Sigmoid colon (tissue), 7 donors: ENCODE data around the gene ECSCR. TPM values are rescaled to one million over a fixed set of nuclear protein-coding genes. Genes with fewer than 3 reads are reported as not detected.

Source experiments
- DNase-seq: peaks from one replicate; pipeline ENCODE4 v3.0.0-alpha.2; 2019
- H3K27ac ChIP-seq, 4 donors: fragments of 200-600 bp; sonication (generic); one replicate each; pipeline ENCODE4 v1.5.1; 2016 to 2019; ENCODE audit warnings: mild to moderate bottlenecking in 1 of 4
- H3K27me3 ChIP-seq, 3 donors: fragments of 200-600 bp; sonication (generic); one replicate each; pipeline ENCODE4 v1.5.1; 2019; ENCODE audit warnings: mild to moderate bottlenecking in 1 of 3
- H3K36me3 ChIP-seq, 4 donors: fragments of 200-600 bp; sonication (generic); one replicate each; pipeline ENCODE4 v1.5.1; 2016 to 2019
- H3K4me1 ChIP-seq, 4 donors: fragments of 200-600 bp; sonication (generic); one replicate each; pipeline ENCODE4 v1.5.1; 2017 to 2019
- H3K4me3 ChIP-seq, 4 donors: fragments of 200-600 bp; sonication (generic); one replicate each; pipeline ENCODE4 v1.5.1; 2017 to 2019; ENCODE audit warnings: mild to moderate bottlenecking in 2 of 4, moderate library complexity in 1 of 4
- H3K9me3 ChIP-seq, 4 donors: fragments of 200-600 bp in 3 of 4; sonication (generic) in 3 of 4; one replicate each; pipeline versions ENCODE4 v1.5.1 to v1.6.1; 2013 to 2019
- EP300 ChIP-seq, 4 donors: sonication (generic); formaldehyde crosslinking; IDR thresholded peaks; one replicate each; pipeline ENCODE4 v1.6.1; 2017; ENCODE audit warnings: antibody characterized with exemption in 4 of 4
- POLR2A ChIP-seq, 2 donors: fragments of 450-650 bp; IDR thresholded peaks; one replicate each; pipeline ENCODE4 v1.6.1; 2016; ENCODE audit warnings: antibody characterized with exemption in 2 of 2, mild to moderate bottlenecking in 2 of 2, moderate library complexity in 2 of 2
- POLR2AphosphoS5 ChIP-seq, 4 donors: sonication (generic); formaldehyde crosslinking; IDR thresholded peaks; one replicate each; pipeline ENCODE4 v1.6.1; 2017; ENCODE audit warnings: antibody characterized with exemption in 4 of 4
- WGBS, 2 donors: extraction: QIAGEN DNeasy Blood & Tissue Kit; methylation state at CpG; one replicate each; pipeline ENCODE4 v1.1.7; 2013; 5-methylcytosine and 5-hydroxymethylcytosine counted together
- intact Hi-C: fragments of 100-400 bp; cut with DNase I; formaldehyde crosslinking; loops from one replicate; pipeline ENCODE4 v1.15.1; 2023
- polyA plus RNA-seq, 3 donors: library from polyadenylated mRNA; stranded (reverse); fragments of 200-250 nt; gene quantifications; one replicate each; pipeline ENCODE4 v1.2.3, GENCODE V29; 2013
- total RNA-seq, 4 donors: library from RNA; depleted of rRNA; stranded (reverse); fragments of >200 nt; gene quantifications; one replicate each; pipeline ENCODE4 v1.1.0, GENCODE V29; 2016
- TF ChIP-seq, protein P1 (sequence below), 4 experiments: fragments of 450-650 bp in 3 of 4; fragments of 200-600 bp in 1 of 4; IDR thresholded peaks; one replicate each; pipeline ENCODE4 v1.5.1; 2016 to 2019; ENCODE audit warnings: antibody characterized with exemption in 4 of 4, mild to moderate bottlenecking in 3 of 4, moderate library complexity in 2 of 4
- donor health status: healthy with polysubstance abuse.
- donor health status: Bipolar disorder and iron deficiency.
- donor health status: healthy.

ECSCR gene
- total and polyA plus RNA-seq, 7 donors: 2.5 to 16.6 (median 13.7) TPM

DNA sequence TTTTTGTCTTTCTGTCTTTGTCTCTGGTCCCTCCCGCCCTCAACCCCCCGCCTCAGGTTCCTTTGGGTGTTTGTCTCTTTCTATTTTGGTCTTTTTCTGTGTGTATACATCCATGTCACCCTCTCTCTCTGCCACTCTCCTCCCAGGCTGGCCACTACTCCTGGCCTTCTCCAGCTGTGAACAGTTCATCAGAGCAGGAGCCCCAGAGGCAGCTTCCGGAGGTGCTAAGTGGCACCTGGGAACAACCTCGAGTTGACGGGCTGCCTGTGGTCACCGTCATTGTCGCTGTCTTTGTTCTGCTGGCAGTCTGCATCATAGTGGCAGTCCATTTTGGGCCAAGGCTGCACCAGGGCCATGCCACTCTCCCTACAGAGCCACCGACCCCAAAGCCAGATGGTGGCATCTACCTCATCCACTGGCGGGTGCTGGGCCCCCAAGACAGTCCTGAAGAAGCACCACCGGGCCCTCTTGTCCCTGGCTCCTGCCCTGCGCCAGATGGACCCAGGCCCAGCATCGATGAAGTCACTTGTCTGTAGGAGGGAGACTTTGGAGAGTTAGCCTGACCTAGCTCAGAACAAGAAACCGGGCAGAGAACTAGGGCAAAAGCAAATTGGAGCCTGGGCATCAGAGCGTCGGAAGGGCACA, 10.0 kb upstream of the ECSCR start:
- WGBS, 2 donors: 83 to 91% methylated on average over 15 of the region's 15 CpGs
- no peaks in the 10 kb centered on the region for H3K4me1 ChIP-seq
- peak overlapping the region in 1 of 4 donors; percentile 63 for H3K27ac ChIP-seq
- H3K27me3 ChIP-seq: no peaks in the 10 kb centered on the region
- H3K9me3 ChIP-seq: no peaks in the 10 kb centered on the region
- no peak for DNase-seq
- intact Hi-C loops: no loop called here
- no peak overlapping the region for H3K4me3 ChIP-seq
- TF ChIP-seq POLR2AphosphoS5 (IDR thresholded peaks at IDR 0.05): no peak
- TF ChIP-seq, protein P1, sequence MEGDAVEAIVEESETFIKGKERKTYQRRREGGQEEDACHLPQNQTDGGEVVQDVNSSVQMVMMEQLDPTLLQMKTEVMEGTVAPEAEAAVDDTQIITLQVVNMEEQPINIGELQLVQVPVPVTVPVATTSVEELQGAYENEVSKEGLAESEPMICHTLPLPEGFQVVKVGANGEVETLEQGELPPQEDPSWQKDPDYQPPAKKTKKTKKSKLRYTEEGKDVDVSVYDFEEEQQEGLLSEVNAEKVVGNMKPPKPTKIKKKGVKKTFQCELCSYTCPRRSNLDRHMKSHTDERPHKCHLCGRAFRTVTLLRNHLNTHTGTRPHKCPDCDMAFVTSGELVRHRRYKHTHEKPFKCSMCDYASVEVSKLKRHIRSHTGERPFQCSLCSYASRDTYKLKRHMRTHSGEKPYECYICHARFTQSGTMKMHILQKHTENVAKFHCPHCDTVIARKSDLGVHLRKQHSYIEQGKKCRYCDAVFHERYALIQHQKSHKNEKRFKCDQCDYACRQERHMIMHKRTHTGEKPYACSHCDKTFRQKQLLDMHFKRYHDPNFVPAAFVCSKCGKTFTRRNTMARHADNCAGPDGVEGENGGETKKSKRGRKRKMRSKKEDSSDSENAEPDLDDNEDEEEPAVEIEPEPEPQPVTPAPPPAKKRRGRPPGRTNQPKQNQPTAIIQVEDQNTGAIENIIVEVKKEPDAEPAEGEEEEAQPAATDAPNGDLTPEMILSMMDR (IDR thresholded peaks at IDR 0.05): no peak
- no peak for TF ChIP-seq EP300 (IDR thresholded peaks at IDR 0.05)
- TF ChIP-seq POLR2A (IDR thresholded peaks at IDR 0.05): no peak
- H3K36me3 ChIP-seq: peaks cover 0 to 12% (median 2%) of the 10 kb centered on the region in 4 donors

DNA sequence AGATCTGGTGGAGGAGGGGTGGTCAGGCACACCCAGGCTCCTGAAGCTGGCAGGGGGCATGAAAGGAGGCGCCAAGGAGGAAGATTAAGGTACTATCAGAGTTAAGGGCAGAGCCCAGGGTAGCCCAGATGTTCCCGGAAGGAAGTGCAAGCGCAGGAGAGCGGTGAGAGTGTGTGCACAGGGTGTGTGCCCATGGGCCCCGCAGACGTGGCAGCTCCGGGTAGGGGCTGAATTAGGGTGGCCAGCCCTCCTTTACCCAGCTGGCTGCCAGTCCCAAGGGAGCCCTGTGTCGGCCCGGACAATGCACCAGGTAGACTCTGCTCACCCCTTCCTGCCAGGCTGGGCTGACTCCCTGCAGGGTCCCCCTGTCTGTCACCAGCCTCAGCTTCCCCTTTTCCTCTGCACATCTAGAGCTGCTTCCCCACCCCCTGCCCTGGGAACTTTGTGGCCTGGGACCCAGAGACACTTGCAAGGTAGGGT, 8.3 kb upstream of the ECSCR start, which contains the start of gene SMIM33:
Gene SMIM33 (plus strand): TSS at position 184 of the 480 bp plus-strand sequence. CDS start 118 bp downstream, at position 302.
- Histone ChIP-seq H3K27ac (no peak within 1 kb of the TSS), H3K4me1 (no peaks in the 10 kb centered on the region), H3K36me3 (peaks cover 0 to 1% (median 0%) of the 10 kb centered on the region in 4 donors), H3K4me3 (no peak within 1 kb of the TSS), H3K9me3 (no peaks in the 10 kb centered on the region), H3K27me3 (no peaks in the 10 kb centered on the region)
- no peak for DNase-seq
- TF ChIP-seq EP300 (IDR thresholded peaks at IDR 0.05) (no peak), POLR2AphosphoS5 (IDR thresholded peaks at IDR 0.05) (no peak), POLR2A (IDR thresholded peaks at IDR 0.05) (no peak)
- TF ChIP-seq, protein P1 (IDR thresholded peaks at IDR 0.05): no peak
- WGBS, 2 donors: 7 to 29% methylated on average over 9 of the region's 9 CpGs
- intact Hi-C loops: no loop called here

DNA sequence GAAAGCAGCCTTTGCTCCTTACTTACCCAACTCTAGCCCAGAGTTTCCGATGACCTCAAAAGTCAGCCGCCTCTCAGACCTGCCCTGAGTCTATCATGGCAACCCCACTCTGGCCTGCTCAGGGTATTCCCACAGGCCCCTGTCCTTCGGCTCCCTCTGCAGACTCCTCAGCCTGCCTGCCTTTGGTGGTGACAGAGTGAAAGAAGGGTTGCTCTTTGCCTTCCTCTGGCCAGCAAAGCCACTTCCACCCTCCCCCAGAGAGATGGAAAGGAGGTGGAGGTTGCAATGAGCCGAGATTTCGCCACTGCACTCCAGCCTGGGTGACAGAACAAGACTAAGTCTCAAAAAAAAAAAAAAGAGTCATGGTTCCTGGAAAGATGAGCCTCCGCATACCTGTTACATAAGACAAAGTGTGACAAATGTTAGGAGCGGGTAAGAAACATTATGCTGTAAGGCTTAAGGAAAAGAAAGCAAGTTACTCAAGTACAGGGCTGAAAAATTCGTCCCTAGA, 5.9 kb upstream of the ECSCR start:
- TF ChIP-seq EP300 (IDR thresholded peaks at IDR 0.05) (no peak), POLR2AphosphoS5 (IDR thresholded peaks at IDR 0.05) (no peak), POLR2A (IDR thresholded peaks at IDR 0.05) (no peak)
- TF ChIP-seq, protein P1 (IDR thresholded peaks at IDR 0.05): no peak
- Histone ChIP-seq H3K4me1 (no peaks in the 10 kb centered on the region), H3K27ac (no peak overlapping the region), H3K4me3 (no peak overlapping the region), H3K27me3 (no peaks in the 10 kb centered on the region), H3K36me3 (no peaks in the 10 kb centered on the region), H3K9me3 (no peaks in the 10 kb centered on the region)
- WGBS, 2 donors: 67 to 79% methylated on average over 8 of the region's 8 CpGs
- intact Hi-C loops: no loop called here
- no peak for DNase-seq

DNA sequence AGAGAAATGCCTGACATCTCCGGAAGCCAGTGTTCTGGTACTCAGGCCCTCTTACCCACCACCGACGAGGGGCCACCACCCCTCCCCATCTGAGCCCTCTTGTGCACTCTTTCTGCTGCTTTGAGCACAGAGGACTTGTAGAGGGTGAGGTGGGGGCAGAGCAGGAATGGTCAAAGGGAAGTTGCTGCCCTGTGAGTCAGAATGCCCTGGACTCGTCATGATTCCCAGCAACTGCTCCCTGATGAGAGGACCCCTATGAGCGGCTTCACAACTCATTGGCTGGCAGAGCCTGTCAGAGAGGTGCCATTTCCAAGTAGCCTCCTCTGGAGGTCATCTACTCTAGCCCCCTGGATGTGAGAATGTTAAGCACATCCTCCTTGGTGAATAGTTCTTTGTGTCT, 845 bp downstream of the ECSCR start:
- DNase-seq: no peak
- no peaks in the 10 kb centered on the region for H3K36me3 ChIP-seq
- 88 to 93% methylated on average over 5 of the region's 5 CpGs for WGBS, 2 donors
- intact Hi-C loops: no loop called here
- H3K9me3 ChIP-seq: no peaks in the 10 kb centered on the region
- no peak for TF ChIP-seq POLR2AphosphoS5 (IDR thresholded peaks at IDR 0.05)
- TF ChIP-seq, protein P1 (IDR thresholded peaks at IDR 0.05): no peak
- TF ChIP-seq EP300 (IDR thresholded peaks at IDR 0.05): no peak
- no peak for TF ChIP-seq POLR2A (IDR thresholded peaks at IDR 0.05)
- H3K27ac ChIP-seq: peak overlapping the region in 3 of 4 donors; percentile 23 to 65 (median 52)
- H3K4me1 ChIP-seq: no peaks in the 10 kb centered on the region
- peak overlapping the region in 1 of 4 donors; percentile 18 for H3K4me3 ChIP-seq
- H3K27me3 ChIP-seq: no peaks in the 10 kb centered on the region
